Suprapubic skin (tissue), 4 donors: Measurements from ENCODE around the gene LRRN4CL. TPM values are rescaled to one million over a fixed set of nuclear protein-coding genes. Genes with fewer than 3 reads are reported as not detected.
A peak's percentile ranks its signal among the peaks of the same experiment; 100 is the strongest.

Experiments
- DNase-seq, 2 donors: peaks; one replicate each; pipeline ENCODE4 v3.0.0-alpha.2; 2019; ENCODE audit warnings: low spot score in 2 of 2
- H3K27ac ChIP-seq: fragments of 200-600 bp; sonication (generic); one replicate; pipeline ENCODE4 v1.5.1; 2019
- H3K27me3 ChIP-seq: fragments of 200-600 bp; sonication (generic); one replicate; pipeline ENCODE4 v1.5.1; 2019
- H3K36me3 ChIP-seq: fragments of 200-600 bp; sonication (generic); one replicate; pipeline ENCODE4 v1.5.1; 2019
- H3K4me1 ChIP-seq: fragments of 200-600 bp; sonication (generic); one replicate; pipeline ENCODE4 v1.5.1; 2019
- H3K4me3 ChIP-seq: fragments of 200-600 bp; sonication (generic); one replicate; pipeline ENCODE4 v1.5.1; 2019; ENCODE audit warnings: mild to moderate bottlenecking
- H3K9me3 ChIP-seq: fragments of 200-600 bp; sonication (generic); one replicate; pipeline ENCODE4 v1.5.1; 2019
- EP300 ChIP-seq: sonication (generic); formaldehyde crosslinking; IDR thresholded peaks from one replicate; pipeline ENCODE4 v1.6.1; 2017; ENCODE audit warnings: antibody characterized with exemption
- POLR2A ChIP-seq, 2 donors: fragments of 450-650 bp; IDR thresholded peaks; one replicate each; pipeline ENCODE4 v1.6.1; 2017; ENCODE audit warnings: antibody characterized with exemption in 2 of 2, mild to moderate bottlenecking in 2 of 2, moderate library complexity in 2 of 2
- POLR2AphosphoS5 ChIP-seq, 3 donors: sonication (generic); formaldehyde crosslinking; IDR thresholded peaks; one replicate each; pipeline ENCODE4 v1.6.1; 2017; ENCODE audit warnings: antibody characterized with exemption in 3 of 3
- WGBS: methylation state at CpG from one replicate; pipeline ENCODE4 v1.1.5; 2018; 5-methylcytosine and 5-hydroxymethylcytosine counted together
- total RNA-seq, 4 donors: library from RNA; depleted of rRNA; stranded (reverse); fragments of >200 nt; gene quantifications; one replicate each; pipeline ENCODE4 v1.1.0, GENCODE V29; 2016
- TF ChIP-seq, protein P1 (sequence below), 2 donors: fragments of 200-600 bp in 1 of 2; fragments of 450-650 bp in 1 of 2; sonication (generic) in 1 of 2; IDR thresholded peaks; one replicate each; pipeline ENCODE4 v1.5.1; 2016 to 2019; ENCODE audit warnings: antibody characterized with exemption in 2 of 2, mild to moderate bottlenecking in 1 of 2, moderate library complexity in 1 of 2

The LRRN4CL gene
- total RNA-seq, 4 donors from 2014 or later: 3.3 to 7.6 (median 5.9) TPM

DNA sequence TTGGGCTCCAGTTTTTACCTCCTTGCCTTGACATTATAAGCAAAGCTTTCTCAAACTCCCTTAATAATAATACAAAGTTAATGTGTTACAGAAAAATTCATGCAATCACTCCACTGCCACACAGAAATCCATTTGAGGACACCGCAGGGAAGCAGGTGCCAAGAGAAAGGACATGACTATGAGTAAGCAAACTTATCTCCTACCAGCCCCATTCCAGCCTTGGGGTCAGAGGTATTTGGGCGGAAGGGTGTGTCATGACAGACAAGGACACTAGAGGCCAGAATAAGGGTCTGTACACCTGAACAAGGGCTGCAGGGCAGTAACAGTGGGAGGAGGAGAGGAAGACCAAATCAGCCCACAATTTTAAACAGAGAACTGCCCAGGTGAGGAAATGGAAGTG, 24.0 kb upstream of the LRRN4CL start:
- Histone ChIP-seq H3K9me3 (no peaks in the 10 kb centered on the region), H3K27me3 (no peaks in the 10 kb centered on the region), H3K27ac (no peak overlapping the region), H3K36me3 (peaks cover 77% of the 10 kb centered on the region), H3K4me1 (peaks cover 30% of the 10 kb centered on the region), H3K4me3 (no peak overlapping the region)
- TF ChIP-seq, protein P1, sequence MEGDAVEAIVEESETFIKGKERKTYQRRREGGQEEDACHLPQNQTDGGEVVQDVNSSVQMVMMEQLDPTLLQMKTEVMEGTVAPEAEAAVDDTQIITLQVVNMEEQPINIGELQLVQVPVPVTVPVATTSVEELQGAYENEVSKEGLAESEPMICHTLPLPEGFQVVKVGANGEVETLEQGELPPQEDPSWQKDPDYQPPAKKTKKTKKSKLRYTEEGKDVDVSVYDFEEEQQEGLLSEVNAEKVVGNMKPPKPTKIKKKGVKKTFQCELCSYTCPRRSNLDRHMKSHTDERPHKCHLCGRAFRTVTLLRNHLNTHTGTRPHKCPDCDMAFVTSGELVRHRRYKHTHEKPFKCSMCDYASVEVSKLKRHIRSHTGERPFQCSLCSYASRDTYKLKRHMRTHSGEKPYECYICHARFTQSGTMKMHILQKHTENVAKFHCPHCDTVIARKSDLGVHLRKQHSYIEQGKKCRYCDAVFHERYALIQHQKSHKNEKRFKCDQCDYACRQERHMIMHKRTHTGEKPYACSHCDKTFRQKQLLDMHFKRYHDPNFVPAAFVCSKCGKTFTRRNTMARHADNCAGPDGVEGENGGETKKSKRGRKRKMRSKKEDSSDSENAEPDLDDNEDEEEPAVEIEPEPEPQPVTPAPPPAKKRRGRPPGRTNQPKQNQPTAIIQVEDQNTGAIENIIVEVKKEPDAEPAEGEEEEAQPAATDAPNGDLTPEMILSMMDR (IDR thresholded peaks at IDR 0.05): no peak
- no peak for TF ChIP-seq POLR2AphosphoS5 (IDR thresholded peaks at IDR 0.05)
- no peak for TF ChIP-seq EP300
- no peak for TF ChIP-seq POLR2A (IDR thresholded peaks at IDR 0.05)
- no peak for DNase-seq
- 91% methylated on average over 2 of the region's 2 CpGs for WGBS

DNA sequence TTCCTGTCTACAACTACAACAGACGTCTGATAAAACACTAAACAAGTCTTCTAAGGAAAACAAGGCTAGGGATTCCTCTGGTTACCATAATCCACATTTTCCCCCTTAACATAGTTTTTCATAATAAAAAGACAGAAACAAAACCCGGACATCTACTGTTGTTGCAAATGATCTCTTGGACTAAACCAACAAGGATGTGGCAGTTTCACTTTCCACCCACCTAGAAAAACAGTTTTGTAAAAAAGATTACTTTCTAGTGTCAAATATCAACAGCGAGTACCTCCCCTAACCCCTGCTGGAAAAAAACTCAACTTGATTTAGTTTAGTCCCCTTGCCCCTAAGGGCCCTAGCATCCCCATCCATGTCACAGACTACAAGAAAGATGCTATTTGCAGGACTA, 23.5 kb upstream of the LRRN4CL start:
- no peak for DNase-seq
- Histone ChIP-seq H3K4me3 (no peak overlapping the region), H3K4me1 (peaks cover 33% of the 10 kb centered on the region), H3K27ac (no peak overlapping the region), H3K27me3 (no peaks in the 10 kb centered on the region), H3K36me3 (peaks cover 73% of the 10 kb centered on the region), H3K9me3 (no peaks in the 10 kb centered on the region)
- TF ChIP-seq, protein P1 (IDR thresholded peaks at IDR 0.05): no peak
- TF ChIP-seq POLR2AphosphoS5 (IDR thresholded peaks at IDR 0.05) (no peak), EP300 (no peak), POLR2A (IDR thresholded peaks at IDR 0.05) (no peak)
- WGBS: 71% methylated on average over 3 of the region's 3 CpGs

GRCh38 chr11:62712276-62712812, 23.0 kb upstream of the LRRN4CL start:
- H3K36me3 ChIP-seq: peaks cover 68% of the 10 kb centered on the region
- H3K4me1 ChIP-seq: peaks cover 30% of the 10 kb centered on the region
- H3K9me3 ChIP-seq: no peaks in the 10 kb centered on the region
- 73% methylated on average over 6 of the region's 6 CpGs for WGBS
- H3K27ac ChIP-seq: no peak overlapping the region
- no peak for DNase-seq
- H3K4me3 ChIP-seq: no peak overlapping the region
- no peak for TF ChIP-seq POLR2AphosphoS5 (IDR thresholded peaks at IDR 0.05)
- no peak for TF ChIP-seq EP300
- TF ChIP-seq, protein P1 (IDR thresholded peaks at IDR 0.05): no peak
- TF ChIP-seq POLR2A (IDR thresholded peaks at IDR 0.05): no peak
- H3K27me3 ChIP-seq: no peaks in the 10 kb centered on the region

GRCh38 chr11:62710001-62710345, 20.6 kb upstream of the LRRN4CL start:
- no peak for DNase-seq

GRCh38 chr11:62709247-62710000, 20.1 kb upstream of the LRRN4CL start:
- Histone ChIP-seq H3K27me3 (no peaks in the 10 kb centered on the region), H3K4me3 (peak overlapping the region; percentile 67), H3K36me3 (peaks cover 38% of the 10 kb centered on the region), H3K9me3 (no peaks in the 10 kb centered on the region), H3K27ac (peak overlapping the region; percentile 92), H3K4me1 (peaks cover 47% of the 10 kb centered on the region)
- WGBS: under 1% methylated on average over 39 of the region's 47 CpGs
- peak; percentile 99 to 100 for DNase-seq
- TF ChIP-seq, protein P1 (IDR thresholded peaks at IDR 0.05): peak in 1 of 2 donors; percentile 7
- TF ChIP-seq POLR2AphosphoS5 (IDR thresholded peaks at IDR 0.05) (peak in 2 of 3 donors; percentile 67 to 78), POLR2A (IDR thresholded peaks at IDR 0.05) (peak in 1 of 2 donors; percentile 68), EP300 (no peak)

More at GRCh38 chr11:62710001-62710345, 20.6 kb upstream of the LRRN4CL start:
- H3K4me3 ChIP-seq: peak overlapping the region; percentile 67
- WGBS: 57% methylated on average over 7 of the region's 7 CpGs
- H3K9me3 ChIP-seq: no peaks in the 10 kb centered on the region
- H3K4me1 ChIP-seq: peaks cover 46% of the 10 kb centered on the region
- TF ChIP-seq, protein P1 (IDR thresholded peaks at IDR 0.05): no peak
- TF ChIP-seq POLR2A (IDR thresholded peaks at IDR 0.05) (no peak), POLR2AphosphoS5 (IDR thresholded peaks at IDR 0.05) (no peak), EP300 (no peak)
- H3K36me3 ChIP-seq: peaks cover 44% of the 10 kb centered on the region
- no peaks in the 10 kb centered on the region for H3K27me3 ChIP-seq
- H3K27ac ChIP-seq: peak overlapping the region; percentile 92
